HG02973 (cell line): ENCODE measurements around the gene ANO2.

Source experiments
- ATAC-seq: cut with Tn5 transposase; IDR thresholded peaks from one replicate; pipeline ENCODE4 v1.9.1; 2021; ENCODE audit warnings: moderate library complexity; ENCODE audit not compliant: unreplicated experiment

ANO2 gene

DNA sequence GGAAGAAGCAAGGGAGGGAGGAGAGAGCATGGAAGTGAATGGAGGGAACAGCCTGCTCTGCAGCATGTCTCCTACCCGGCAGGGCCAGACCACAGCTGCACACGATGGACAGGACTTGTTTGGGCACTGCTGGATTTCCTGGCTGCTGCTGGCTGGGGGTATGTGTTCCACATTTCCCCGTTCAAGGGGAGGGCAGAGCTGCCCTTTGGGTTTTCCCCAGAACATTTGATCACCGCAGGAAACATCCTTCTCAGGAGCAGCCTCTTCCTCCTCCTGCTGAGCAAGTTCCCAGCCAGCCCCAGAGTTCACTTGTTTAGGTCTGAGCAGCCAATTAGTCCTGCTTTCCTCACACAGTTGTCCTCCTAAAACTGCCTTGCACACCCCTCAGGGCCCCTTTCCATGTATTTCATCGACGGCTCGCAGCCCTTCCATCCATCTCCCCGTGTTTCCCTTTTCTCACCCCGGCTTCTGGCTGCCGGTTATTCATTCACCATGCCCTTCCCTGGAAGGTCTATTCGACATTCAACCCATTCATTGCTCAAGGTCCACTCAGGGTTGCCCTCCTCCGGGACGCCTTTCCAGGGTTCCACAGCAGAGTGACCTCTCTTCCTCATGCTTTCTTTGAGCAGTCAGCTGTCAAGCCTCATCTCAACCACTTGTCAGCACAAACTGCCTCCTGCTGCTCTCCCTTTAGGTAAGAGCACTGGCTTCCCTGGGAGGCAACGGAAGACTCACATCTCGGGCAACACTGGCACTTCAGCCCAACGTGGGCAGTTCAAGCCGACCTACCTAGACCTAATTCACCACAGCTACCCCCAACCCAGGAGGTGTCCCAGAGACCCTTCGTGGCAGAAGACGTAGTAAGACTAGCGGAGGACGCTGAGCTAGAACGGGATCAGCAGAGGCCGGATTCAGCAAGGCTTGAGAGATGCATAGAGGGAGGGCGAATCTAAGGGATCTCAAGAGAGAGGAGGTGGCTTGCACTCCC is 20.1 kb upstream of the ANO2 start:
- ATAC-seq, result no peak

DNA sequence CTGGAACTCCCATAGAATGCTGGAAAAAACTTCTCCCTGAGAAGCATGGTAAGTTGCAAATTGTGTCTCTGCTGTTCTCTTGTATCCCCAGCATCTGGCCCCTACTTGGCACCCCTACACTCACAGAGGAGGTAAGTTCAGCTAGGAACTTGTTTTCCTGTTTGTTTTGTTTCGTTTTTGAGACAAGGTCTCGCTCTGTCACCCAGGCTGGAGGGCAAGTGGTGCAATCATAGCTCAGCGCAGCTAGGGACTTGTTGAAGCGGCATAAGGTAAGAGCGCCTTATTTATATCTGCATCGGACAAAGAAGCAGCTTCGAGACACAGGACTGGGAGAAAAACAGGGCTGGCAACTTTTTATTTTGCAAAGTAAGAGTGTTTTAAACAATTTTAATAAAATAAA is 18.5 kb upstream of the ANO2 start:
- ATAC-seq, result no peak

DNA sequence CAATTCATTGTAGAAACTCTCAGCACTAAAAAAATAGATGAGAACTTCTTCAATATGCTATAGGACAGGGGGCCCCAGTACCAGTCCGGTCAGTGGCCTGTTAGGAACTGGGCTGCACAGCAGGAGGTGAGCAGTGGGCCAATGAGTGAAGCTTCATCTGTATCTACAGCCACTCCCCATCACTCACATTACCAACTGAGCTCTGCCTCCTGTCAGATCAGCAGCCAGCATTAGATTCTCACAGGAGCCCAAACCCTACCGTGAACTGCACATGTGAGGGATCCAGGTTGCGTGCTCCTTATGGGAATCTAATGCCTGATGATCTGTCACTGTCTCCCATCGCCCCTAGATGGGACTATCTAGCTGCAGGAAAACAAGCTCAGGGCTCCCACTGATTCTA is 15.7 kb upstream of the ANO2 start:
- ATAC-seq, result no peak

DNA sequence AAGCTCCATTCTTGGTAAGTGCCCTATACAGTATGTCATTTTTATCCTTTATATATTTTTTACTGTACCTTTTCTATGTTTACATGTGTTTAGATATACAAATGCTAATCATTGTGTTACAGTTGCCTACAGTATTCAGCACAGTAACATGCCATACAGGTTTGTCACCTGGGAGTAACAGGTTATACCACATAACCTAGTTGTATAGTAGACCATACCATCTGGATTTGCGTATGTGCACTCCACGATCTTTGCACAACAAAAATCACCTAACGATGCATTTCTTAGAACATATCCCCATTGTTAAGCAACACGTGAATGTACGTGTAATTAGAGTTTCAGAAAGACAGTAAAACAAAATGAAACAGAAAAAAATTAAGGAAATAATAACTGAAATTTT is 11.9 kb upstream of the ANO2 start:
- no peak for ATAC-seq

DNA sequence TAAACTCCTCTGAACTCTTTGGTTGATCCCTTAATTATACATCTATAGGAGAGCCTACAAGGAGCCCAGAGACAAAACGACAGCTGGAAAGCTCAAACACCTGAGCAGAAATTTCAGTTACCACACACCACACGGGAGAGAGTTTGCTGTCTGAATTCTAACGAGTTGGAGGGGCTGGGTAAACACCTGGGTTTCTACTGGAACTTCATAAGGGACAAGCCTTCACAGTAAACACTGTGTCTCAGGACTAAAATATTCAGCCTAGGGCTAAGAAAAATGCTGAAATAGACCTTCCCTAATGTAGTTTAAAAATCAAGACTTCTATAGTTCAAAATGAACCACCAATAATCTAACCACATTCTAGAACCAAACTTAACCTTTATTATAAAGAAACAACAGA is 9.6 kb upstream of the ANO2 start:
- ATAC-seq, result no peak

DNA sequence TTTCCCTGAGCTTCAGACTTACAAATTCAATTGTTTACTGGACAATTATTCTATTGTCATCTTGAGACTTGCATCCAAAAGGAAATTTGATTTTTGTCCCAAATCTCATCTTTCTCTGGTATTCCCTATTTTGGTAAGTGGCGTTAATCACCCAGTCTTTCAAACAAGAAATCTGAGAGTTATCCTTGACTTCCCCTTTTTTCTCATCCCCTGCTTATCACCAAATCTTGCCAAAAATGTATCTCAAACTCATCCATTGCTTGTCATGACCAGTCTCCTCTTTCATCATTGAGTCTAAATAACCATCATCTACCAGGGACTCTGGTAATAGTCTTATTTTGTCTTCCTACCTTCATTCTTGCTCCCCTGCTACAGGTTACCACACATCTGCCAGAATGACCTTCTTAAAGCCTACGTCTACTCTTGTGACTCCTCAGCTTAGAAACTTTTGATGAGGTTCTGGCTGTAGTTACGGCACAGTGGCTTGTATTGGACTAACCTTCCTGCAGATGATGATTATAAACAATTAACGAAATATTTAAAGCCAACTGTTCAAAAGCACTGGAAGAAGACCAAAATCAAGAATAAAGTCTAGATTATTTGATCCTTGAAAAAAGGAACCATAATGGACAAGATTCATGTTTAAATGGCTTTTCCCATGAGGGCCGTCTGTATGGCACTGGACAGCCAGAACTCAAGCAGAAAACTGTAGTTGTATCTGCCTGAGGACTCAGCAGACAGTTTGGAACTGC is 9.0 kb upstream of the ANO2 start:
- no peak for ATAC-seq

DNA sequence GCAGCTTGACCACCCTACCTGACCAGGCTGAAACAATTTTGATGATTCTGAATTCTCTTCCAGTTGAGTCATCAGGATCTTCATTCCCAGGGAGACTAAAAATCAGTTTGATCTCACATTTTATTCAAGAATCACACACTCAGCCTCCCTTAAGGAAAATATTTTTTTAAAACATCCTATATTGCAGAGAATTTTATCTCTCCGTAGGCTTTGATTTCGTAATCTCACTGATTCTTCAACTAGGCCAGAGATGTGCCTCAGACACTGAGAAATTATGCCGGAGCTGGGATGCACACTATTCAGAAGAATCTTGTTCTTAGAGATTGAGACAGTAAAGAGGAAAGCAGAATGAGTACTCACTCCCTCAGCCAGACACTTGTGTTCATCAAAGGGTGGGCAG is 7.0 kb upstream of the ANO2 start:
- no peak for ATAC-seq

DNA sequence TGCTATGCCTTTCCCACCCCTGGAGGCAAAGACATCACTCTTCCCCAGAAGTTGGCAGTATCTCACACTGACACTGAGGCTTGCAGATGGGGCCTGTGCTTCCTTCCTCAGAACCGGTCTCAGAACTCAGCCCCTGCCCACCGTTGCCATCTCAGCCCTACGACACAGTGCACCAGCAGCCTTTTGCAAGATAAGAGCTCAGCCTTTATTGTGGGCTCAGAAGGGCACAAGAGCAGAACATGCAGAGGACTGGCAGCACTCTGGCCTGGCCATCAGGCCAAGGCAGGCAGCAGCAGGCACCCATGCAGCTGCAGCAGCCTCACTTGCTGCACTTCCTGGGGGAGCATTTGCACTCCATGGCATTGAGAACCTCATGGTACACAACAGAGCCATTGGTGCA is 3.6 kb upstream of the ANO2 start:
- no peak for ATAC-seq

DNA sequence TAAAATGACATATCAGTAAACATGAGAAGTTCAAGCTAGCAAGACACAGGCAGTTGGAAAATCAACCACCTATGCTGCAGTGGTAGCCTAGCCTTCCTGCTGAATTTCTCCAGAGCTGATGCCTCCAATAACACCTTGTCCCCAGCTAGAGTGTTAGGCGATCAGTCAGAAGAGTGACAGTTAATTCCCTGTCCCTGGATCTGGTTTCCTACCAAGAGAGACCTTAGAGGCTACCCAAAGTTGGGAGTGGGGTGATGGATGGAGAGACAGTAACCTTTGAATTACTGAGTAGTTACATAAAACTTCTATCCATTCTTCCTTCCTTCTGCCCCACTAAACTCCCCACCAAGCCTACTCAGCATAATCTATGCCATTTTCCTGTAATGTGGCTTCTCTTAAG is 1.9 kb upstream of the ANO2 start:
- no peak for ATAC-seq

DNA sequence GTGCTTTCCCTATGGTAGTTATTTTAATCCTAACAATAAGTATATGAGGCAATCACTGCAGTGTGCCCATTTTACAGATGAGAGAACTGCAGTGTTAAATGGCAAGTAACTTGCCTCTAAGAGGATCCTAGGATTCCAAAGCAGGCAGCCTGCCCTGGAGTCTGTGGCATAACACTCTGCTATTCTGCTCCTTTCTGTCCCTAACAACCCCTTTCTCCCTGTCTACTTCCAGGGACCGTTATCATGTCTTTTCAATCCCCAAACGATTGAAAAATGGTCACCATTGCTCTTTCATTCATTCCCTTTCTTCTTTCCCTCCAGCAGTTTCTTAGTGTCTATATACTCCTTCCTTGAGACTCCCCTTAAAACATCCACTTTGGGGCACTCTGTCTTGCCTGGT is 1.3 kb upstream of the ANO2 start:
- no peak for ATAC-seq

DNA sequence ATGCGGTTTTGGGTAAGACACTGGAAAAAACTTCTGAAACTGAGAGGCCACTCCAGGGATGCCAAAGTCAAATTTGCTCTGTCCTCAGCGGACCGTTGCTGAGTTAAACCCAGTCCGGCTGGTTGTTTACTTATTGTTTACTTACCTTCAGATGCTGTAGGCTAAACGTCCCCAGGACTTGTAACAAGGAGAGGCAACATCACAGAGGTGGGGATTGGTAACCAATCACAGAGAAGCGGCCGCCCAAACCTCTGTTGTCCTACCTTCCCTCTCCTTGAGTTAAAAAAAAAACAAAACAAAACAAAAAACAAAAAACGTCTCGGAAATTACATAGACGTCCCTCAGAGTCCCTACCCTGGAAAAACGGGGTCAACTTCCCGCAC is 380 bp downstream of the ANO2 start:
- ATAC-seq, result no peak

DNA sequence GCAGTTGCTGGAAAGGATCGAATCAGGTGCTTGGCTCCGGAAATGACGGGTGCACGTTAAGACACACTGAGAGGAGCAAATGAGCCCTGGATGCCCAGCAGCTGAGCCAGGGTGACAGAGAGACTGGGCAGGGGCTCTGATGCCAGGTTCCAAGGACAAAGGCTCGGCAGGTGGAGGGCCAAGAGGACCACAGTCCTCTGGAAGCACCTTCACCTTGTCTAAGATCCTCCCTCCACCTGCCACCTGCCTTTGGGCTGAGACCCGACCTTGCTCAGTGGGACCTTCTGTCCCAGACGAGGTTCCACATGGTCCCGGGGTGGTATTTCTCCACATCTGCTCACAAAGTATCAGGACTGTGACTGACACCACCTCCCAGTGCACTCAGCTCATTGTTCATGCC is 1.0 kb downstream of the ANO2 start:
- ATAC-seq, result no peak

DNA sequence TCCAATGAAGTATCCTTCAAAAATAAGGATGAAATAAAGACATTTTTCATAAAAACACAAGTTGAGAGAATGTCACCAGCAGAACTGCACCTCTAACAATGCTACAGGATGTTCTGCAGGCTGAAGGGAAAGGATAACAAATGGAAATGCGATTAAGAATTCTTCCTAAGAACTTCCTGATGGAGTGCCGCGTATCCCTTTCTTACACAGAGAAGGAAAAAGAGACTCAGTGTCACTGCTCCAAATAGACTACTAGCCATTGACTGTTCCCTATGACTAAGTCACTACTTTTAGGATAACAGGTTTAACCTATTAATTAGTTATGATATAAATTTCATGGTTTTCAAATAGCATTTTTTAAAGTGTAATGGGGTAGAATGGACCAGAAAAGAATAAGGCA is 3.2 kb downstream of the ANO2 start:
- ATAC-seq, result no peak

DNA sequence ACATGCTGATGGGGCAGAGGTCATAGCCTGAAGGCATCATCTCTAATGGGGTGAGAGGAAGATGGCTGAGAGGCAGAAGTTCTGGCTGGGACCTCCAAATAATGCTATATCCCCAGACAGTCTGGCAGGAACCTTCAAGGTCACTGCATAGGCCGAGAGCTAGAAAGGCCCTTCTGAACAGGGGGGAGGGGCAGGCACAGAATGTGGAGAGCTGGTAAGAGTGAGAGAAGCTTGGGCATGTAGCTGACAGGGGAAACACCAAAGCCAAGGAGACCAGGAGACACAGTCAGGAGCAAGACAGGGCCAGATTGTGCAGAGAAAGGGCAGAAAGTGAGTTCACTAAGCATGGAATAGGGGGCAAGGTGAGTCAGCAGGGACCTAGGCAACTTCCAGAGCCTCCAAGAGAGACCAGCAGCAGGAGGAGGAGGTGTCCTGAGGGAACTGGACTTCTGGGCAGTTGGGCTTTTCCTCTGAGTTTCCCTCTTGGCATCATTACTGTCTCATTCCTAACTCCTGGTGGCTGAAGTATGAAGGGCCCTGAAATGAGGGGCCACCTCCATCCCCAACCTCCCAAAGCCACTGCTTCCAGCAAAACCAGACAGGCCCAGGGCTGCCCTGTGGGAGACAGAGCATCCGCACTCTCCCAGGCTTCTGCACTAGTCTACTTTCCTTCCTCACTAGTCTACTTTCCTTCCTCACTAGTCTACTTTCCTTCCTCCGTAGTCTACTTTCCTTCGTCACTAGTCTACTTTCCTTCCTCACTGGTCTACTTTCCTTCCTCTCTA is 17.1 kb downstream of the ANO2 start:
- no peak for ATAC-seq

DNA sequence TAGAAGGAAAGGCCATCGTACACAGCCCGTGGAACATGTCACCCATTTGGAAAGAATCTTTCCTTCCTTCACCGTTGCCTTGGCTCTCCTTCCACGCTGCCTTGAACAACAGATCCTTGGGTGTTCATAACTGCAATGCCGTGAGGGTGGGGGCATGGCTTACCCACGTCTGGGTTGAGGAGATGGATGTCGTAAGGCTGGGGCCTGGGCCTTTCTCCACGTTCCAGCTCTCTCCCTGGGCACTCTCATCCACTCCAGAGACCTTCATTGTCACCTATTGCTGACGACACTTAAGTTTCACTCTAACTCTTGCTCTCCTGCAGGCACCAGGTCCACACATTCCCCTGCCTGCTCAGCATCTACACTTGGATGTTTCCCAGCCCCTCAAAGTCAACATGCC is 19.4 kb downstream of the ANO2 start:
- ATAC-seq, result no peak

DNA sequence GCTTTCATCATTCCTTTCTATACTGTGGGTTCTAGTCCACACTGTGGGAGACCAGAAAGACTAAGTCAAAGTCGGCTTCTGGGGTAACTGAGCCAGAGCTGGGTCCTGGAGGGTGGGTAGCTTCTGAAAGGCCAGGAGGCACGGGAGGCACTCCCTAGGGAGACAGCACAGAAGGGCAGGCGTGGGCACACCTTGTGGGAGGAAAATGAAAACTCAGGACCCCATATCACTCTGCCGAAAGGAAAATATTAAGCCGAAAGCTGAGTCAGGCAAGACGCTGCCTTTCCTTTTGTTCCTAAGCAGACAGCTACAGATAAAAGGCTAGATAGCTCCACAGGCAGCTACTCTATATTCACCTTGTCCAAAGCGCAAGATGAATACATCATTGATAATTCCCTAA is 20.7 kb downstream of the ANO2 start:
- no peak for ATAC-seq

DNA sequence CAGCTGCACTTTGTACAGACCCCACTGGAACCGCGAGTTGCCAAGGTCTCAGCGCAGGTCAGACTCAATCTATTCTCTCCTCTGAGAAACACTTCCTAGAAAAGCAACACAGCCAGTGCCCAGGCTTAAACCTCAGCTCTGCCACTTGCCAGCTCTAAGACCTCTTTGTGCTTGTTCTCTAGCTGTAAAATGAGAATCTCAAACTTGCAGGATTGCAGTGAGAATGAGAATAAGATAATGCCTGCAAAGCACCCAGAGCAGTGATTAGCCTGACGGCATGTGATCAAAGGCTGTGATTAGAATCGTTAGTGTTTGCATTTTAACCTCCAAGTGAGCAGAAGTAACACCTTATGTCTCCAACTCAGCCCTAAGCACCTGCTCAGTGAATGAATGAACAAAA is 21.3 kb downstream of the ANO2 start:
- no peak for ATAC-seq

DNA sequence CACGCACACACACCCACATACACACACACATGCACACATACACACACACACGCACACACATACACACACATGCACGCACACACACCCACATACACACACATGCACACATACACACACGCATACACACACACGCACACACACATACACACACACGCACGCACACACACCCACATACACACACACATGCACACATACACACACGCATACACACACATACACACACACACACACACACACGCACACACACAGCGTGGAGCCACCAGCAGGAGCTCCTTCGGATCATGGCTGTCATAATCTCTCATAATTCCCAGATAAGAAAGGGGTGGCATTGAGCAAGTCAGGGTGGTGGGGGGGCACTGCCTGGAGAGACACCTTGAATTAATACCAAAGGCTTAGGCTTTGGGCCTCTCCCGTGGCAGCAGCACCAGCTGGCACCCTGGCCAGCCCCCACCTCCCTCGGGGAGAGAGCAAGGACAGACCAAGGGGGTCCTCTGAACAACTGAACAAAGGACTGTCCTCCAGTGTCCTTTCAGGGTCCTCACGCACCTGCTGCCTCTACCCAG is 21.9 kb downstream of the ANO2 start:
- no peak for ATAC-seq

DNA sequence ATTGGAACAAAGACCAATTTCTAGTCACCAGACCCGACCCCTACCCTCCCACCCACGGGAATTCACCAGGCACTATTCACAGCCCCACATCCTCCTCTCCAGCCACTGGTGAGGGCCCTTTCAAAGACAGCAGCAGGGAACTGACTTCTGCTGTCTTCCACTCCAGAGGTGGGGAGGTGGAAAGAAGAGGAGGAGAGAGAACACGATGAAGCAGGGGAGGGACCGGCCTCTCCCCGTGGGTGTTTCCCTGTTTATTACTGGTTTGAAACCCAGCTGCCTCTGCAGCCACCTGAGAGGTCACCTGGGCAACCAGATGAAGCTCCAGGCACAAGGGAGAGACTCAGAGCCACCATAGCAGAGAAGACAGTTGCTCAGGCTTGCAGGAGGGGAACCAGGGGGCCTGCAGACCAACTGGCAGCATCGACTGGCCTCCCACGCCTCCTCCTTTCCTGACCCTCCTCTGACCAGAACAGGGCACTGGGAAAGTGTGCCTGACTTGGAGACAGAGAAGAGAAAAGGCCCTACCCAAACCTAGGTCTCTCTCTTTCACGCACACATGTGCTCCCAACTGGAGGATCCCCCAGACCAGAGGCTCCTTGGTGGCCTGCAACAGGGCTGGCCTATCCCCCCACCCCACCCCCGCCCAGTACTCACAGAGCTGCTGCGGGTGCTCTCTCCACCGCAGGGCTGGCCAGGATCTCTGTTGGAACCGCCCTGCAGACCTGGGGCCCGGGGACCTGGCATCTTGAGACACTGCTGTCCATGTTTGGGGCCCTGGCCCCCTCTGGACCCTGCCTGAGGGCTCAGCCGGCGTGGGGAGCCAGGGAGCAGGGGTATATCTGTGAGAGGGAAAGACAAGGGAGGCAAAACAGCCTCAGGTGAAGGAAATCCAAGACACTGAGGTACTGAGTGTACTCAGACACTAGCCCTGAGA is 22.8 kb downstream of the ANO2 start:
- ATAC-seq, result no peak
